HG03378 (cell line): Measurements from ENCODE around the gene OR13C3.
"Not testable (repeated sequence)": the region's sequence is repeated elsewhere in the genome, so short reads cannot be mapped to it uniquely, and the experiment has no call there.

Experiments
- ATAC-seq: cut with Tn5 transposase; IDR thresholded peaks from one replicate; pipeline ENCODE4 v1.9.1; 2021; ENCODE audit warnings: mild to moderate bottlenecking, moderate library complexity; ENCODE audit not compliant: unreplicated experiment

The OR13C3 gene

GRCh38 chr9:104536756-104537155, at the start of gene OR13C3:
TSS of gene OR13C3 (minus strand) at chr9:104536856. CDS start at chr9:104536723, 133 bp downstream.
- no peak for ATAC-seq

GRCh38 chr9:104580562-104580961, 43.9 kb upstream of the OR13C3 start:
- ATAC-seq, result no peak

GRCh38 chr9:104577263-104577662, 40.6 kb upstream of the OR13C3 start:
- ATAC-seq, result no peak

GRCh38 chr9:104575456-104575855, 38.8 kb upstream of the OR13C3 start:
- no peak for ATAC-seq

GRCh38 chr9:104572612-104573011, 36.0 kb upstream of the OR13C3 start:
- ATAC-seq, result no peak

GRCh38 chr9:104568868-104569267, 32.2 kb upstream of the OR13C3 start, which contains the start of gene OR13C8:
TSS of gene OR13C8 (plus strand) at chr9:104569168. CDS start at chr9:104569168, 0 bp downstream.
- no peak for ATAC-seq

- no peak for ATAC-seq
Observed at GRCh38 chr9:104564358-104564757, 27.7 kb upstream of the OR13C3 start.

GRCh38 chr9:104556830-104557634, 20.4 kb upstream of the OR13C3 start:
- ATAC-seq, result no peak

GRCh38 chr9:104555521-104555920, 18.9 kb upstream of the OR13C3 start:
- no peak for ATAC-seq

- no peak for ATAC-seq
Observed at GRCh38 chr9:104553261-104553660, 16.6 kb upstream of the OR13C3 start.

GRCh38 chr9:104544644-104545043, 8.0 kb upstream of the OR13C3 start:
- ATAC-seq, result no peak

- no peak for ATAC-seq
Observed at GRCh38 chr9:104539275-104539674, 2.6 kb upstream of the OR13C3 start.

GRCh38 chr9:104527109-104527508, 9.5 kb downstream of the OR13C3 start, which contains the start of gene OR13C4:
TSS of gene OR13C4 (minus strand) at chr9:104527209. CDS start at chr9:104527209, 0 bp downstream.
- no peak for ATAC-seq

GRCh38 chr9:104520241-104520640, 16.4 kb downstream of the OR13C3 start:
- not testable (repeated sequence) for ATAC-seq

- no peak for ATAC-seq
Observed at GRCh38 chr9:104514901-104515300, 21.8 kb downstream of the OR13C3 start.

GRCh38 chr9:104506565-104506964, 30.1 kb downstream of the OR13C3 start:
- ATAC-seq, result no peak

GRCh38 chr9:104503963-104504362, 32.7 kb downstream of the OR13C3 start, which contains the start of gene OR13F1:
TSS of gene OR13F1 (plus strand) at chr9:104504263. CDS start at chr9:104504263, 0 bp downstream.
- no peak for ATAC-seq

- ATAC-seq, result no peak
Observed at GRCh38 chr9:104503440-104503839, 33.2 kb downstream of the OR13C3 start.

GRCh38 chr9:104494808-104495207, 41.8 kb downstream of the OR13C3 start:
- ATAC-seq, result no peak
